Colonic mucosa (tissue), 4 donors: ENCODE data around the gene CHRNA10. TPM values are rescaled to one million over a fixed set of nuclear protein-coding genes. Genes with fewer than 3 reads are reported as not detected.

Experiments used
- DNase-seq: peaks from one replicate; pipeline ENCODE4 v3.0.0-alpha.2; 2020
- H3K27ac ChIP-seq: fragments of 200-600 bp; one replicate; pipeline ENCODE4 v1.8.0; 2021
- H3K27me3 ChIP-seq: fragments of 200-600 bp; one replicate; pipeline ENCODE4 v1.8.0; 2021
- H3K36me3 ChIP-seq: fragments of 200-600 bp; one replicate; pipeline ENCODE4 v1.8.0; 2021
- H3K4me1 ChIP-seq: fragments of 200-600 bp; one replicate; pipeline ENCODE4 v1.8.0; 2021; ENCODE audit warnings: mild to moderate bottlenecking
- H3K4me3 ChIP-seq: fragments of 200-600 bp; one replicate; pipeline ENCODE4 v1.8.0; 2021
- H3K9ac ChIP-seq, 2 donors: one replicate each; pipeline ENCODE4 v1.7.0; 2013; ENCODE audit warnings: control low read depth in 2 of 2, low read depth in 2 of 2, low read length in 2 of 2
- H3K9me3 ChIP-seq: fragments of 200-600 bp; one replicate; pipeline ENCODE4 v1.8.0; 2021
- CTCF ChIP-seq: fragments of 200-600 bp; IDR thresholded peaks from one replicate; pipeline ENCODE4 v1.8.0; 2022; ENCODE audit warnings: antibody characterized with exemption, mild to moderate bottlenecking
- intact Hi-C: fragments of 100-400 bp; cut with DNase I; formaldehyde crosslinking; loops from one replicate; pipeline ENCODE4 v1.14.1; 2022
- total RNA-seq, 2 donors: library from RNA; stranded (reverse); fragmentation: NEBNext Ultra II Directional in 1 of 2; extraction: Animal tissue kit (Norgen Biotek cat#: 25700) in 1 of 2; gene quantifications; one replicate each; pipeline ENCODE4 v1.2.1, GENCODE V29; 2021
- donor health status: healthy.
- donor health status: DM: no; HTN: no; CAD: no.
- donor health status: DM: no; HTN: no; CAD: no.

CHRNA10 gene
- total RNA-seq, 2 donors from 2014 or later: 1.4 to 2.4 TPM

GRCh38 chr11:3669742-3670183, 1.4 kb downstream of the CHRNA10 start:
- no peaks in the 10 kb centered on the region for H3K27me3 ChIP-seq
- no peaks in the 10 kb centered on the region for H3K36me3 ChIP-seq
- no peak overlapping the region for H3K27ac ChIP-seq
- H3K9me3 ChIP-seq: no peaks in the 10 kb centered on the region
- H3K4me3 ChIP-seq: no peak overlapping the region
- no peak for DNase-seq
- intact Hi-C loops: no loop called here
- no peaks in the 10 kb centered on the region for H3K4me1 ChIP-seq
- TF ChIP-seq CTCF: no peak
- no peak overlapping the region for H3K9ac ChIP-seq

- no peaks in the 10 kb centered on the region for H3K9me3 ChIP-seq
- H3K4me1 ChIP-seq: no peaks in the 10 kb centered on the region
- H3K4me3 ChIP-seq: no peak overlapping the region
- intact Hi-C loops: no loop called here
- H3K36me3 ChIP-seq: no peaks in the 10 kb centered on the region
- H3K9ac ChIP-seq: no peak overlapping the region
- no peak for TF ChIP-seq CTCF
- H3K27ac ChIP-seq: no peak overlapping the region
- no peaks in the 10 kb centered on the region for H3K27me3 ChIP-seq
- no peak for DNase-seq
These were observed 2.1 kb downstream of the CHRNA10 start for GRCh38 chr11:3669128-3669527.

- no peaks in the 10 kb centered on the region for H3K4me1 ChIP-seq
- intact Hi-C loops: no loop called here
- no peaks in the 10 kb centered on the region for H3K36me3 ChIP-seq
- H3K9ac ChIP-seq: no peak overlapping the region
- H3K9me3 ChIP-seq: no peaks in the 10 kb centered on the region
- no peak overlapping the region for H3K27ac ChIP-seq
- no peak for TF ChIP-seq CTCF
- DNase-seq: no peak
- no peaks in the 10 kb centered on the region for H3K27me3 ChIP-seq
- H3K4me3 ChIP-seq: no peak overlapping the region
These were observed 3.8 kb downstream of the CHRNA10 start for GRCh38 chr11:3667149-3668035.

- no peaks in the 10 kb centered on the region for H3K9me3 ChIP-seq
- no peak overlapping the region for H3K27ac ChIP-seq
- H3K27me3 ChIP-seq: no peaks in the 10 kb centered on the region
- no peak for DNase-seq
- TF ChIP-seq CTCF: no peak
- no peak overlapping the region for H3K9ac ChIP-seq
- H3K4me3 ChIP-seq: no peak overlapping the region
- H3K4me1 ChIP-seq: no peaks in the 10 kb centered on the region
- intact Hi-C loops: no loop called here
- no peaks in the 10 kb centered on the region for H3K36me3 ChIP-seq
These were observed 5.1 kb downstream of the CHRNA10 start for GRCh38 chr11:3666023-3666530.

GRCh38 chr11:3665336-3666022, 5.7 kb downstream of the CHRNA10 start:
- no peak for DNase-seq
- Histone ChIP-seq H3K27me3 (no peaks in the 10 kb centered on the region), H3K9me3 (no peaks in the 10 kb centered on the region), H3K4me1 (no peaks in the 10 kb centered on the region), H3K9ac (no peak overlapping the region), H3K36me3 (no peaks in the 10 kb centered on the region), H3K27ac (no peak overlapping the region), H3K4me3 (no peak overlapping the region)
- TF ChIP-seq CTCF: no peak
- intact Hi-C loops: no loop called here
